SH-SY5Y (cell line): Measurements from ENCODE around the gene INPP4B.

ENCODE experiments used
- GATA2 ChIP-seq: IDR thresholded peaks from 2 replicates; pipeline ENCODE4 v1.6.1; 2011; ENCODE audit warnings: mild to moderate bottlenecking, low read depth, low read length
- GATA3 ChIP-seq: IDR thresholded peaks from 2 replicates; pipeline ENCODE4 v1.6.1; 2011; ENCODE audit warnings: low read depth, mild to moderate bottlenecking, low read length, moderate library complexity

GRCh38 chr4:142081025-142081424, 765.1 kb downstream of the INPP4B start:
- TF ChIP-seq GATA2, result no peak
- no peak for TF ChIP-seq GATA3
